Heart left ventricle (tissue), 13 donors: ENCODE measurements around the gene MAP2K5.

Experiments used
- CTCF ChIP-seq, 12 donors: fragments of 200-600 bp; sonication (generic) in 4 of 12; IDR thresholded peaks; one replicate each; pipeline versions ENCODE4 v1.5.0 to v1.8.0; 2018 to 2022; ENCODE audit warnings: antibody characterized with exemption in 12 of 12, mild to moderate bottlenecking in 5 of 12
- POLR2A ChIP-seq, 2 donors: fragments of 450-650 bp; IDR thresholded peaks; one replicate each; pipeline ENCODE4 v1.6.1; 2017; ENCODE audit warnings: antibody characterized with exemption in 2 of 2, mild to moderate bottlenecking in 2 of 2, moderate library complexity in 2 of 2
- donor health status: ischemic (EF 13 %, LVEDD 7.1; RV severe dilation, severe dysfunction).
- donor health status: DM: no; HTN: yes; CAD: no.
- donor health status: DM: no; HTN: no; CAD: no.
- donor health status: ischemic (EF 25% LVEDD 6.9; RV normal size, moderate dysfunction).
- donor health status: ischemic (EF 25% LVEDD 5.7; RV mildly dilated, moderate dysfunction).
- donor health status: ischemic (EF 35%, LVEDD 5.7; RV mildly dilated, moderate dysfunction).
- donor health status: nonischemic (EF 11% LVEDD 7.7; RV severe dilation, severe dysfunction).
- donor health status: DM: yes; HTN: yes; CAD: no.
- donor health status: PGD.
- donor health status: ischemic (EF 29% LVEDD 5.4; RV normal size, mild dysfunction).
- donor health status: nonischemic (EF 23%, LVEDD 6.1; RV moderate dilation, normal function).

GRCh38 chr15:67622110-67622509, 79.6 kb downstream of the MAP2K5 start:
- no peak for TF ChIP-seq CTCF (IDR thresholded peaks at IDR 0.05)
- TF ChIP-seq POLR2A (IDR thresholded peaks at IDR 0.05): no peak
